Erythroblast (primary cell): ENCODE results near the gene POU2F1.

ENCODE experiments used
- GATA1 ChIP-seq: IDR thresholded peaks from 2 replicates; pipeline ENCODE4 v1.6.1; 2011; ENCODE audit warnings: low read depth, mild to moderate bottlenecking, control low read depth, low read length, moderate library complexity
- POLR2A ChIP-seq: IDR thresholded peaks from 2 replicates; pipeline ENCODE4 v1.6.1; 2011; ENCODE audit warnings: mild to moderate bottlenecking, low read length

DNA sequence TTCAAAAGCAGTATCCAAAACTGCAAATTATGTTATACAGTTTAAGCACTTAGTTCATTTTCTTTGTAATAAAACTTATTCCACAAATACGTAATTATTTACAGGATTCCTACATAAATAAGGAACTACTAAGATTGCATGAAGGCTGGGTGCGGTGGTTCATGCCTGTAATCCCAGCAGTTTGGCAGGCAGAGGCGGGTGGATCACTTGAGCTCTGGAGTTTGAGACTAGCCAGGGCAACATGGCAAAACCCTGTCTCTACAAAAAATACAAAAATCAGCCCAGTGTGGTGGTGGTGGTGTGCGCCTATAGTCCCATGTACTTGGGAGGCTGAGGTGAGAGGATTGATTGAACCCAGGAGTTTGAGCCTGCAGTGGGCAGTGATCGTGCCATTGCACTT, 69.3 kb downstream of the POU2F1 start:
- TF ChIP-seq POLR2A (no peak), GATA1 (no peak)
